Smooth muscle cell of the brain vasculature (primary cell): ENCODE measurements around the gene TRMT10A.
"Not testable (repeated sequence)": the region's sequence is repeated elsewhere in the genome, so short reads cannot be mapped to it uniquely, and the experiment has no call there.

Experiments
- DNase-seq: peaks from one replicate; pipeline ENCODE4 v3.0.0-alpha.2; 2012; ENCODE audit warnings: low read depth, low spot score

TRMT10A gene

GRCh38 chr4:99552872-99553271, 11.0 kb downstream of the TRMT10A start:
- DNase-seq, result no peak

GRCh38 chr4:99540277-99540939, 23.4 kb downstream of the TRMT10A start:
- no peak for DNase-seq

GRCh38 chr4:99537674-99538073, 26.2 kb downstream of the TRMT10A start:
- no peak for DNase-seq

GRCh38 chr4:99536848-99537247, 27.0 kb downstream of the TRMT10A start:
- no peak for DNase-seq

GRCh38 chr4:99536271-99536670, 27.6 kb downstream of the TRMT10A start:
- DNase-seq, result no peak

GRCh38 chr4:99534699-99535098, 29.1 kb downstream of the TRMT10A start:
- not testable (repeated sequence) for DNase-seq

- no peak for DNase-seq
Measured at GRCh38 chr4:99529956-99530355, 33.9 kb downstream of the TRMT10A start.

- DNase-seq, result no peak
Measured at GRCh38 chr4:99529228-99529627, 34.6 kb downstream of the TRMT10A start.

- DNase-seq, result no peak
Measured at GRCh38 chr4:99518601-99519295, 45.1 kb downstream of the TRMT10A start.

GRCh38 chr4:99510721-99511120, 53.1 kb downstream of the TRMT10A start, which contains the start of gene C4orf17:
Gene C4orf17 (plus strand): TSS chr4:99511021. CDS start chr4:99513082, 2,061 bp downstream.
- no peak for DNase-seq

GRCh38 chr4:99507762-99508161, 56.1 kb downstream of the TRMT10A start:
- DNase-seq, result no peak

GRCh38 chr4:99507349-99507748, 56.5 kb downstream of the TRMT10A start:
- DNase-seq, result no peak

GRCh38 chr4:99506781-99507180, 57.1 kb downstream of the TRMT10A start:
- DNase-seq, result no peak

- no peak for DNase-seq
Measured at GRCh38 chr4:99504804-99505502, 58.9 kb downstream of the TRMT10A start.
